GM23248 (cell line): ENCODE data around the gene NOXA1.

ENCODE experiments used
- EZH2 ChIP-seq: fragments of 200-600 bp; sonication (generic); IDR thresholded peaks from 2 replicates; pipeline ENCODE4 v1.6.1; 2018; ENCODE audit warnings: antibody characterized with exemption, mild to moderate bottlenecking; ENCODE audit not compliant: insufficient read depth, poor library complexity, severe bottlenecking
- EZH2phosphoT487 ChIP-seq: fragments of 200-600 bp; sonication (generic); IDR thresholded peaks from 2 replicates; pipeline ENCODE4 v1.6.1; 2018; ENCODE audit warnings: antibody characterized with exemption, moderate library complexity, mild to moderate bottlenecking, low read depth; ENCODE audit not compliant: insufficient read depth

DNA sequence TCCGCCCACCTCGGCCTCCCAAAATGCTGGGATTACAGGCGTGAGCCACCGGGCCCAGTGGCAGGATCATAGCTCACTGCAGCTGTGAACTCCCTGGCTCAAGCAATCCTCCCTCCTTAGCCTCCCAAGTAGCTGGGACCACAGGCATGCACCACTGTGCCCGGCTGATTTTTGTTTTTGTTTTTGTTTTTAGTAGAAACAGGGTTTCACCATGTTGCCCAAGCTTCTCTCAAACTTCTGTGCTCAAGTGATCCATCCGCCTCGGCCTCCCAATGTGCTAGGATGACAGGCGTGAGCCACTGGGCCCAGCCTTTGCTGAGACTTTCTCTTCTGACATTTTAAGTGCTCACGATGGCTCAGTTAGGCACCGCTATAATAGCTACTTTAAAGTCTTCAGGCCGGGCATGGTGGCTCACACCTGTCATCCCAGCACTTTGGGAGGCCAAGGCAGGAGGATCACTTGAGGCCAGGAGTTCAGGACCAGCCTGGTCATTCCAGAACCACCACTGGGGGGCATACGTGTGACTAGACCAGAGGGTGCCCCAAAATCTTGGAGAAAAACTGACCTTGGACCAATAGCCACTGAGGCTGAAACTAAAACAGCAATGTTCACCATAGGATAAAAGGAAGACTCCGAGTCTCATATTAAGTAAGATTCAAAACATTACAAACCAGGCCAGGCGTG, 21.1 kb downstream of the NOXA1 start:
- TF ChIP-seq EZH2phosphoT487 (no peak), EZH2 (no peak)
